ENCODE data around the gene NRDE2. TPM values are rescaled to one million over a fixed set of nuclear protein-coding genes. Genes with fewer than 3 reads are reported as not detected.
A peak's percentile ranks its signal among the peaks of the same experiment; 100 is the strongest.

The NRDE2 gene, protein sequence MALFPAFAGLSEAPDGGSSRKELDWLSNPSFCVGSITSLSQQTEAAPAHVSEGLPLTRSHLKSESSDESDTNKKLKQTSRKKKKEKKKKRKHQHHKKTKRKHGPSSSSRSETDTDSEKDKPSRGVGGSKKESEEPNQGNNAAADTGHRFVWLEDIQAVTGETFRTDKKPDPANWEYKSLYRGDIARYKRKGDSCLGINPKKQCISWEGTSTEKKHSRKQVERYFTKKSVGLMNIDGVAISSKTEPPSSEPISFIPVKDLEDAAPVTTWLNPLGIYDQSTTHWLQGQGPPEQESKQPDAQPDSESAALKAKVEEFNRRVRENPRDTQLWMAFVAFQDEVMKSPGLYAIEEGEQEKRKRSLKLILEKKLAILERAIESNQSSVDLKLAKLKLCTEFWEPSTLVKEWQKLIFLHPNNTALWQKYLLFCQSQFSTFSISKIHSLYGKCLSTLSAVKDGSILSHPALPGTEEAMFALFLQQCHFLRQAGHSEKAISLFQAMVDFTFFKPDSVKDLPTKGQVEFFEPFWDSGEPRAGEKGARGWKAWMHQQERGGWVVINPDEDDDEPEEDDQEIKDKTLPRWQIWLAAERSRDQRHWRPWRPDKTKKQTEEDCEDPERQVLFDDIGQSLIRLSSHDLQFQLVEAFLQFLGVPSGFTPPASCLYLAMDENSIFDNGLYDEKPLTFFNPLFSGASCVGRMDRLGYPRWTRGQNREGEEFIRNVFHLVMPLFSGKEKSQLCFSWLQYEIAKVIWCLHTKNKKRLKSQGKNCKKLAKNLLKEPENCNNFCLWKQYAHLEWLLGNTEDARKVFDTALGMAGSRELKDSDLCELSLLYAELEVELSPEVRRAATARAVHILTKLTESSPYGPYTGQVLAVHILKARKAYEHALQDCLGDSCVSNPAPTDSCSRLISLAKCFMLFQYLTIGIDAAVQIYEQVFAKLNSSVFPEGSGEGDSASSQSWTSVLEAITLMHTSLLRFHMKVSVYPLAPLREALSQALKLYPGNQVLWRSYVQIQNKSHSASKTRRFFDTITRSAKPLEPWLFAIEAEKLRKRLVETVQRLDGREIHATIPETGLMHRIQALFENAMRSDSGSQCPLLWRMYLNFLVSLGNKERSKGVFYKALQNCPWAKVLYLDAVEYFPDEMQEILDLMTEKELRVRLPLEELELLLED
- 15.8 TPM for polyA plus RNA-seq
- long read RNA-seq, donor 1, partial matches to known transcripts: 0 of 1 reads
- long read RNA-seq, donor 1, other reads (novel, unspliced or antisense): 0 of 1 reads
- long read RNA-seq, donor 2, full-length matches to known transcripts: 6 of 6 reads
- long read RNA-seq, donor 2, partial matches to known transcripts: 0 of 6 reads
- long read RNA-seq, donor 2, other reads (novel, unspliced or antisense): 0 of 6 reads
- long read RNA-seq, donor 3: 0 reads
- long read RNA-seq, donor 4, partial matches to known transcripts: 0 of 1 reads
- long read RNA-seq, donor 4, other reads (novel, unspliced or antisense): 0 of 1 reads
- long read RNA-seq, donor 5, partial matches to known transcripts: 0 of 1 reads
- long read RNA-seq, donor 5, other reads (novel, unspliced or antisense): 0 of 1 reads
- long read RNA-seq, donor 6, full-length matches to known transcripts: 5 of 5 reads
- long read RNA-seq, donor 6, partial matches to known transcripts: 0 of 5 reads
- long read RNA-seq, donor 6, other reads (novel, unspliced or antisense): 0 of 5 reads
- long read RNA-seq, donor 7, partial matches to known transcripts: 0 of 2 reads
- long read RNA-seq, donor 7, other reads (novel, unspliced or antisense): 0 of 2 reads
- long read RNA-seq, donor 8, partial matches to known transcripts: 0 of 2 reads
- long read RNA-seq, donor 8, other reads (novel, unspliced or antisense): 0 of 2 reads
- long read RNA-seq, donor 9, partial matches to known transcripts: 1,107 of 1,658 reads
- long read RNA-seq, donor 9, other reads (novel, unspliced or antisense): 548 of 1,658 reads
- long read RNA-seq, donor 10: 0 reads
- long read RNA-seq, donor 11, partial matches to known transcripts: 0 of 2 reads
- long read RNA-seq, donor 11, other reads (novel, unspliced or antisense): 0 of 2 reads

DNA sequence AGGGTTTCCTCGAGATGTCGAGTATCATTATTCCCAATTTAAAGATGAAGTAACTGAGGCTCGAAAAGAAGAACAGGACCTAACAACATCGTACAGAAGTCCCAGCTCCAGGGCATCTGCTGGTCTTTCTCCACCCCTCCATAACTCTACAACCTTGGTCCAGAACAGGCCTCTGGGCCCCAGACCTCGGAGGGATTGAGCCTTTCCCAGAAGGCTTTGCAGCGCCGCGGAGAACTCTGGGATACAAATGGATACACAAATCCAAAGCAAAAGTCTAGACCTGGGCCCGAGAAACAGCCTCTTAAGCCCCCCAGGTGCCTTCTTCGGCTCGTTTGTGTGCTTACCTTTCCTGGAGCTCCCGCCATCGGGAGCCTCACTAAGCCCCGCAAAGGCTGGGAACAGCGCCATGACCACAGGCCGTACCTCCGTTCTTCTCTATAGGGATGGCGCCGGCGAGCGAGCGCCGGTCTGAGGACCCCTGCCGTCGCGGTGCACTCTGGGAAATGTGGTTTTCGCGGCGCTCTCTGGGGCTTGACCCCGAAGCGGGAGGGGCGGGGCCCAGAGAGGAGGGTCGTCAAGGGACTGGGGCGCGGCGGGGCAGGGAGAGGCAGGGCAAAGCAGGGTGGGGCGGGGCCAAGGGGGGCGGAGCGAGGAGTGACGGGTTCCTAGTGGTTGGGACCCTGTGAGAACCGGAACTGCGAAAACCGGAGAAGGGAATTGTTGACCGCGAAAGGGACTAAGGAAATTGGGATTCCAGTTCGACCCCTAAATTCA is at the start of gene NRDE2:
NRDE2 (minus strand) TSS at position 445 of the 774 bp plus-strand sequence; CDS start at position 408, 37 bp downstream.
- no peaks in the 10 kb centered on the region for H3K9me3 ChIP-seq (ENCODE audit: control insufficient read depth, low read depth, low read length)
- H3K27ac ChIP-seq (ENCODE audit: low read length): peak within 1 kb of the TSS; percentile 79
- H3K36me3 ChIP-seq (ENCODE audit: control insufficient read depth, insufficient read depth, low read length): no peaks in the 10 kb centered on the region
- H3K27me3 ChIP-seq (ENCODE audit: control insufficient read depth, insufficient read depth, low read length): no peaks in the 10 kb centered on the region
- WGBS (ENCODE audit: insufficient coverage, low lambda C conversion rate): no CpG with 5 or more reads among the region's 46 CpGs
- peak; percentile 98 to 99 for DNase-seq
- peaks cover 16% of the 10 kb centered on the region for H3K4me1 ChIP-seq (ENCODE audit: control insufficient read depth, insufficient read depth, low read length)
- peak within 1 kb of the TSS; percentile 76 for H3K4me3 ChIP-seq (ENCODE audit: low read length)

DNA sequence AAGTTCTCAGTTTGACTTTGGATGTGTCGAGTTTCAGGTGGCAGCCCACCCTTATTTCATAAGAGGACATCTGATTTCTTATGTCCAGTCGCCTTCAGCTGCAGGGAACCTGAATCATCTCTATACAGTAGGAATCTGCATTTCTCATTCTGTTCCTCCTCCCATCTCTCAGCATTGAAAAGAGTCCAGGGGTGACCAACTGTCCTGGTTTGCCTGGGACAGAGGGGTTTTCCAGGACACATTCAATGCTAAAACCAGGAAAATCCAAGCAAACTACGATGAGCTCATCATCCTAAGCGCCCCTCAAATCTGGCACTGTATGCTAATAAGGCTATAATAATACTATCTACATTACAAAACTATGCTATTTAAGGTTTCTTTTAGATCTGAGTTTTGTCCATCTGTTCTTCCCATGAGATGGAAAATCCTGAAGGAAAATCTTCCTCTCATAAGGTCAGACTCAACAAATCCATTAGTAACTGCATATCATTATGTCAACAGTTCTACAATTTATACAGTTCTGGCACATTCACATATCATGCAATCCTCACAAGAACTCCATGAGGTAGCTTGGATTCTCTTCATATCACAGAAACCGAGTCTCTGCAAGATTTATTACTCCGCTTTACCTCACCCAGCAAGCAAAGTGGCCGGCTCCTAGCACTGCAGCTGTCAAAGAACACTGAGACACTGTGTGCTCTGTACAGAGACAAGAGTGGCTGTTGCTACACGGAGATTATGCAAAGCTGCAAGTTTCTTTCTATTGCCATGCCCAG is 49.5 kb upstream of the NRDE2 start:
- H3K27me3 ChIP-seq (ENCODE audit: control insufficient read depth, insufficient read depth, low read length): no peaks in the 10 kb centered on the region

DNA sequence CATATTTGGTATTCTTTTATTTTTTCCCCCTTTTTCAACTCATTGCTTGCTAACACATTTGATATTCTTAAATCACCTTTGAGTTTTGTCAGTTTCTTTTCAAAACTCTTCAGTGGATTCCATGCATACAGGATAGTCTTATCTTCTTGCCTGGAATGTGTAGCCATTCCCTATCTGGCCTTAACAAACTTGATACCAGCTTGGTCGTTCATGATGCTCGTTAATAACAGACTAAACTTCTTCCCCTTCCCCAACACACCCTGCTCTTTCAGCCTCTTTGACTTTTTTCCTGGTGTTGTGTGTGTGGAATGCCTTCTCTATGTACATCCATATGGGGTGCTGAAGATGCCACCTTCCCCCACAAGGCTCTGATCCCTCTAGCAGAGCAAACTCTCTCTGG is 47.4 kb upstream of the NRDE2 start:
- no peak overlapping the region for H3K4me3 ChIP-seq (ENCODE audit: low read length)
- H3K27me3 ChIP-seq (ENCODE audit: control insufficient read depth, insufficient read depth, low read length): no peaks in the 10 kb centered on the region
- H3K9me3 ChIP-seq (ENCODE audit: control insufficient read depth, low read depth, low read length): no peaks in the 10 kb centered on the region
- H3K36me3 ChIP-seq (ENCODE audit: control insufficient read depth, insufficient read depth, low read length): no peaks in the 10 kb centered on the region
- H3K4me1 ChIP-seq (ENCODE audit: control insufficient read depth, insufficient read depth, low read length): peaks cover 26% of the 10 kb centered on the region
- WGBS (ENCODE audit: insufficient coverage, low lambda C conversion rate): no CpG with 5 or more reads among the region's 2 CpGs
- DNase-seq: no peak
- H3K27ac ChIP-seq (ENCODE audit: low read length): no peak overlapping the region

More for the DNA sequence above, 49.5 kb upstream of the NRDE2 start:
- H3K9me3 ChIP-seq (ENCODE audit: control insufficient read depth, low read depth, low read length): no peaks in the 10 kb centered on the region
- 100% methylated on average over 1 of the region's 8 CpGs for WGBS (ENCODE audit: insufficient coverage, low lambda C conversion rate)
- H3K4me1 ChIP-seq (ENCODE audit: control insufficient read depth, insufficient read depth, low read length): peaks cover 37% of the 10 kb centered on the region
- DNase-seq: peak; percentile 78 to 88
- no peaks in the 10 kb centered on the region for H3K36me3 ChIP-seq (ENCODE audit: control insufficient read depth, insufficient read depth, low read length)
- H3K4me3 ChIP-seq (ENCODE audit: low read length): peak overlapping the region; percentile 69
- peak overlapping the region; percentile 99 for H3K27ac ChIP-seq (ENCODE audit: low read length)

DNA sequence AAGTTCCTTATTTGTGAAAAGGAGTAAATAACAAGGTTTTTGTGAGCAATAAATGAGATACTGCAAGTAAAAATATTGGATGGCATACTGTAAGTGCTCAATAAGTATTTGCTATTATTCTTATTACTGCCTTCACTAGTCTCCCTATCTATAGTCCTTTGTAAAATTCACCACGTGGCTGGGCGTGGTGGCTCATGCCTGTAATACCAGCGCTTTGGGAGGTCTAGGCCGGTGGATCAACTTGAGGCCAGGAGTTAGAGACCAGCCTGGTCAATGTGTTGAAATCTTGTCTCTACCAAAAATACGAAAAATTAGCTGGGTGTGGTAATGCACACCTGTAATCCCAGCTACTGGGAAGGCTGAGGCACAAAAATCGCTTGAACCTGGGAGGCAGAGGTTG is 46.5 kb upstream of the NRDE2 start:
- no CpG with 5 or more reads among the region's 6 CpGs for WGBS (ENCODE audit: insufficient coverage, low lambda C conversion rate)
- H3K4me3 ChIP-seq (ENCODE audit: low read length): no peak overlapping the region
- no peaks in the 10 kb centered on the region for H3K9me3 ChIP-seq (ENCODE audit: control insufficient read depth, low read depth, low read length)
- peaks cover 22% of the 10 kb centered on the region for H3K4me1 ChIP-seq (ENCODE audit: control insufficient read depth, insufficient read depth, low read length)
- H3K27me3 ChIP-seq (ENCODE audit: control insufficient read depth, insufficient read depth, low read length): no peaks in the 10 kb centered on the region
- no peaks in the 10 kb centered on the region for H3K36me3 ChIP-seq (ENCODE audit: control insufficient read depth, insufficient read depth, low read length)
- H3K27ac ChIP-seq (ENCODE audit: low read length): no peak overlapping the region
- no peak for DNase-seq

DNA sequence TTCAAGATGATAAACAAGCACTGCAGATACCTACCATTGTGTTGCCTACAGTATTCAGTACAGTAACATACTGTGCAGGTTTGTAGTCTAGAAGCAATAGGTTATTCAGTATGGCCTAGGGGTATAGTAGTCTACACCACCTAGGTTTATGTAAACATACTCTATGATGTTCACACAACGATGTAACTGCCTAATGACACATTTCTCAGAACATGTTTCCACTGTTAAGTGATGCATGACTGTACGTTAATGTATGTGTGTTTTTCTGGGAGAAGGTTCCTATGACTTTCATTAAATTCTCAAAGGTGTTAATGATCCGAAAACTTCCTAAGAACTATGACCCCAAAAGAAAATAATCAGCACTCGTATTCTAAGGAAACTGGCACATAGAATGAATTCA is 44.2 kb upstream of the NRDE2 start:
- Histone ChIP-seq H3K4me3 (ENCODE audit: low read length) (no peak overlapping the region), H3K4me1 (ENCODE audit: control insufficient read depth, insufficient read depth, low read length) (peaks cover 9% of the 10 kb centered on the region), H3K27ac (ENCODE audit: low read length) (no peak overlapping the region), H3K36me3 (ENCODE audit: control insufficient read depth, insufficient read depth, low read length) (no peaks in the 10 kb centered on the region), H3K9me3 (ENCODE audit: control insufficient read depth, low read depth, low read length) (no peaks in the 10 kb centered on the region), H3K27me3 (ENCODE audit: control insufficient read depth, insufficient read depth, low read length) (no peaks in the 10 kb centered on the region)
- WGBS (ENCODE audit: insufficient coverage, low lambda C conversion rate): 100% methylated on average over 1 of the region's 4 CpGs
- DNase-seq: no peak

DNA sequence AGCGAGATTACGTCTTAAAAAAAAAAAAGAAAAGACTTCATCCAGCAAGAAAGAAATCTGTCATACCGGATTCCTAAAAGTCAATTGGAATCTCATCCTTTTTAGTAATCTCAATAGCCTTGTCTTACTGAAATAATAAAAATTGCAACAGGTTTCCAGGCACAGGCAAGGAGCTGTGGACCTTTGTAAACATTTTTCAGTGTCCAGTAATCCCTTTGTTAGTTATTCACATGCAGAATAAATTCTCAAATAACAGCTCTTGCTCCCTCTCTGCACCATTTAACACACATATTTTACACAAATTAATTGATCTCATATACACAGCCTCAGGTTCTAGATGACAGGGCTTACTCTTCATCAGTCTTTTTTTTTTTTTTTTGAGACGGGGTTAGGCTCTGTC is 43.1 kb upstream of the NRDE2 start:
- no peaks in the 10 kb centered on the region for H3K36me3 ChIP-seq (ENCODE audit: control insufficient read depth, insufficient read depth, low read length)
- H3K4me3 ChIP-seq (ENCODE audit: low read length): no peak overlapping the region
- no peak overlapping the region for H3K27ac ChIP-seq (ENCODE audit: low read length)
- WGBS (ENCODE audit: insufficient coverage, low lambda C conversion rate): 90% methylated on average over 2 of the region's 4 CpGs
- H3K27me3 ChIP-seq (ENCODE audit: control insufficient read depth, insufficient read depth, low read length): no peaks in the 10 kb centered on the region
- H3K4me1 ChIP-seq (ENCODE audit: control insufficient read depth, insufficient read depth, low read length): peaks cover 3% of the 10 kb centered on the region
- DNase-seq: no peak
- H3K9me3 ChIP-seq (ENCODE audit: control insufficient read depth, low read depth, low read length): no peaks in the 10 kb centered on the region

DNA sequence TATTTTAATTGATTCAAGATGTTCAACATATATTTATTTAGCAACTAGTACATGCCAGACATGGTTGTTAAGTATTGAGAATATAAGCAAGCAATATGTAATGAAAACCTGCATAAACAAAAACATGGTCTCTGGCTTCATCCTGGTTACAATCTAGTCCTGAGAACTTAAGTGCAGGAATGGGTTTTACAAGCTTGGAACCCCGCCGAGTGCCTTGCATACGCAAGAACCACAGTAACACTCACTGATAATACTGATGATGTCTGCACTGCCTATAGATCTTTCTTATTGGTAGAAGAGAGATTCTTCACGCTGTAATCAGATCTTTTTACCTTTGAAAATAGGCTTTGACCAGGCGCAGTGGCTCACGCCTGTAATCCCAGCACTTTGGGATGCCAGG is 42.1 kb upstream of the NRDE2 start:
- Histone ChIP-seq H3K4me1 (ENCODE audit: control insufficient read depth, insufficient read depth, low read length) (peaks cover 5% of the 10 kb centered on the region), H3K4me3 (ENCODE audit: low read length) (no peak overlapping the region), H3K9me3 (ENCODE audit: control insufficient read depth, low read depth, low read length) (no peaks in the 10 kb centered on the region), H3K27ac (ENCODE audit: low read length) (no peak overlapping the region), H3K36me3 (ENCODE audit: control insufficient read depth, insufficient read depth, low read length) (no peaks in the 10 kb centered on the region), H3K27me3 (ENCODE audit: control insufficient read depth, insufficient read depth, low read length) (no peaks in the 10 kb centered on the region)
- WGBS (ENCODE audit: insufficient coverage, low lambda C conversion rate): no CpG with 5 or more reads among the region's 6 CpGs
- no peak for DNase-seq

DNA sequence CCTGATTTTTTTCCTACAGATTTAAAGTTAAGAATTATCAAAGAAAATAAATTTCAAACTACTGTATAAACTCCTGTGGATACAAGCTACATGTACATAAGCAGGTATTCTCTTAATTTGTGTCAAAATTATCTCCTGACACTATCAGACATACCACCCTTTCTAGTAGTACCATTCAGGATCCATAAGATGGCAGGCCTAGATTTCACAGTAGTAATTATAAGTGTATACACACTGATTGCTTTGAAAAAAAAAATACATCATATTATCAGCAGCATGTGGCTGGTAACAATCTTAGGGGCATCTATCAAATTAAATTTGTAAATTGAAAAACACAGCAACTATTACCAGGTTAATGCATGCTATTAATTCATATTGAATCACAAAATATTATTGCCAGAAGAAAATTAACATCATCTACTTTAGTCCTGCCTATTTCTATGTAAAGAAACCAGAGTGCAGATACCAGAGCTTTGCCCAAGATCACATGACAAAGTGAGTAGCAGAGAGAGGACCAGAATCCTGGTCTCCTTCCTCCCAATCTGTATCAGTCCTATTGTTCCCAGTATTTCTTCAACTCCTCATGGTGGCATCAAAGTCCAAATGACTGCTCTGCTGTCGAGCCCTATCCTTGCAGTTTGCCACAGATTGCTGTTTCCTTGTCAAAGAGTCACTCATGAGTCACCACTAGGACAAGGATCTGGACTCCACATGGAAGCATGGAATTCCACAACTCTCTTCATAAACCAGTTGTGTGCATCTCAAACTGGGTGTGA is 37.4 kb upstream of the NRDE2 start:
- no peaks in the 10 kb centered on the region for H3K36me3 ChIP-seq (ENCODE audit: control insufficient read depth, insufficient read depth, low read length)
- peak; percentile 82 to 92 for DNase-seq
- no peaks in the 10 kb centered on the region for H3K27me3 ChIP-seq (ENCODE audit: control insufficient read depth, insufficient read depth, low read length)
- H3K9me3 ChIP-seq (ENCODE audit: control insufficient read depth, low read depth, low read length): no peaks in the 10 kb centered on the region
- peaks cover 14% of the 10 kb centered on the region for H3K4me1 ChIP-seq (ENCODE audit: control insufficient read depth, insufficient read depth, low read length)
- H3K27ac ChIP-seq (ENCODE audit: low read length): peak overlapping the region; percentile 44
- WGBS (ENCODE audit: insufficient coverage, low lambda C conversion rate): no CpG with 5 or more reads among the region's 1 CpG
- no peak overlapping the region for H3K4me3 ChIP-seq (ENCODE audit: low read length)
